Neural crest cell (in vitro differentiated cells): ENCODE measurements around the gene C1QBP. TPM values are rescaled to one million over a fixed set of nuclear protein-coding genes. Genes with fewer than 3 reads are reported as not detected.

ENCODE experiments used
- DNase-seq: peaks from one replicate; pipeline ENCODE4 v3.0.0; 2021; ENCODE audit warnings: low read depth, mixed read lengths, low spot score
- H3K27ac Mint-ChIP-seq: one replicate; pipeline ENCODE4 v1.8.0; 2021; ENCODE audit warnings: mild to moderate bottlenecking, mixed read lengths; ENCODE audit not compliant: unreplicated experiment
- H3K27me3 Mint-ChIP-seq: 2 replicates; pipeline ENCODE4 v1.8.0; 2021; ENCODE audit warnings: low read depth, mild to moderate bottlenecking, mixed read lengths
- H3K36me3 Mint-ChIP-seq: 2 replicates; pipeline ENCODE4 v1.8.0; 2021; ENCODE audit warnings: low read depth, mild to moderate bottlenecking, mixed read lengths
- H3K4me1 Mint-ChIP-seq: 2 replicates; pipeline ENCODE4 v1.8.0; 2021; ENCODE audit warnings: mixed read lengths
- H3K4me3 Mint-ChIP-seq: one replicate; pipeline ENCODE4 v1.8.0; 2021; ENCODE audit warnings: mild to moderate bottlenecking, mixed read lengths
- H3K9me3 Mint-ChIP-seq: 2 replicates; pipeline ENCODE4 v1.8.0; 2021; ENCODE audit warnings: mixed read lengths
- CTCF ChIP-seq: fragments of 200-600 bp; sonication (generic); conservative IDR thresholded peaks from 2 replicates; pipeline ENCODE4 v1.5.0; 2021; ENCODE audit warnings: antibody characterized with exemption, mild to moderate bottlenecking
- total RNA-seq: library from RNA; stranded (reverse); gene quantifications from 2 replicates; pipeline ENCODE4 v1.2.1, GENCODE V29; 2021

C1QBP gene
- total RNA-seq, 1 donor from 2014 or later: 202 TPM

- Mint-ChIP-seq H3K27ac (no peak overlapping the region), H3K36me3 (peaks cover 38% of the 10 kb centered on the region), H3K4me3 (no peak overlapping the region), H3K27me3 (no peaks in the 10 kb centered on the region), H3K4me1 (peaks cover 23% of the 10 kb centered on the region), H3K9me3 (no peaks in the 10 kb centered on the region)
- DNase-seq: no peak
- no peak for TF ChIP-seq CTCF
Observed at GRCh38 chr17:5481451-5481850, 42.5 kb upstream of the C1QBP start.

GRCh38 chr17:5480962-5481361, 42.0 kb upstream of the C1QBP start:
- peaks cover 34% of the 10 kb centered on the region for H3K36me3 Mint-ChIP-seq
- no peaks in the 10 kb centered on the region for H3K9me3 Mint-ChIP-seq
- H3K4me1 Mint-ChIP-seq: peaks cover 19% of the 10 kb centered on the region
- no peak overlapping the region for H3K4me3 Mint-ChIP-seq
- no peak for TF ChIP-seq CTCF
- no peak for DNase-seq
- no peaks in the 10 kb centered on the region for H3K27me3 Mint-ChIP-seq
- H3K27ac Mint-ChIP-seq: no peak overlapping the region

DNA sequence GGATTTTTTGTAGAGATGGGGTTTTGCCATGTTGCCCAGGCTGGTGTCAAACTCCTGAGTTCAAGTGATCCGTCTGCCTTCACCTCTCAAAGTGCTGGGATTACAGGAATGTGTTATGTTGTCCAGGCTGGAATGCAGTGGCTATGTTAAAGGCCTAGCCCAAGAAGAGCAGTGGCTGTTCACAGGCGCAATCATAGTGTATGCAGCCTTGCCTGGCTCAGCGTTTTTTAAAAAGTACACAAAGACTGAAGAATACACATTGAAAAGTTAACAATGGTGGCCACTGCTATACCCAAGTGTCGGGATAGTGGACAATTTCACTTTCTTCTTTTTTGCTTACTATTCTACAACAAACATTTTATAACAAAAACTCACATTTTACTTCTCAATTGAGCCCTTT, 40.0 kb upstream of the C1QBP start:
- Mint-ChIP-seq H3K27me3 (no peaks in the 10 kb centered on the region), H3K9me3 (no peaks in the 10 kb centered on the region), H3K27ac (no peak overlapping the region), H3K4me3 (no peak overlapping the region), H3K4me1 (peaks cover 3% of the 10 kb centered on the region), H3K36me3 (peaks cover 37% of the 10 kb centered on the region)
- DNase-seq: no peak
- TF ChIP-seq CTCF: no peak

DNA sequence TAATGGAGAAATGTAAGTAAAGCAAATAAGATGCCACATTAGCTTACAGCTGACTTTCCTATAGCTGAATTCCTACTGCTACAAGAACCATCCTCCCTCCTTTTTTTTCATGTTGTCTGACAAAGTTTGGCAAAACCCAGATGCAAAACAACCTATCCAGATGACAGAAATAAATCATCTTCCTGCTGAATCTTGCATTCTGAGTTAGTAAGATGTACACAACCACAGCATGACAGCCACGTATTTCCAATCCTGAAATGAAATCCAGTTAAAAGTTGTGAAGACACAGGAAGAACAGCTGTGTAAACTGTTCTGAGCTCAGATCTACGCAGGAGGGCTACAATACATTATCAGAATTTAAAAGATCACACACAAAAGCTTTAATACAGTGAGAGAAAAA, 35.0 kb upstream of the C1QBP start:
- Mint-ChIP-seq H3K36me3 (peaks cover 26% of the 10 kb centered on the region), H3K27ac (no peak overlapping the region), H3K27me3 (no peaks in the 10 kb centered on the region), H3K9me3 (no peaks in the 10 kb centered on the region), H3K4me1 (no peaks in the 10 kb centered on the region), H3K4me3 (no peak overlapping the region)
- no peak for TF ChIP-seq CTCF
- DNase-seq: no peak

DNA sequence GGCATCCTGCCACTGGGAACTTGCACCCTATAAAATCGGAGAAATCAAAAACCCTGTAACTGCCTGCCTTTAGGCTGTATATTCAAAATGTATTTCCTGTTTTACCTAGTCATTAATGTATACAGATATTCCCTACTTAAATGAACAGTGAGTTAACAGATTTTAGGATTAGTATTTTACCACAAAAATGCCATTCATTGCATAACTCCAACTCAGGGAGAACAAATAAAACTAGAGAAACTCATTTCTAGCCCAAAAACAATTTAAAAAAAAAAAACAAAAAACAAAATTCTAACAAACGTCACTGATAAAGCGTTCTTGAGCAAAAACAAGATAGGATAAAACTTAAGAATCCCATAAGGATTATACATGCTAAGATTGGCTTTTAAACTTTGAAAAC, 33.6 kb upstream of the C1QBP start:
- H3K27me3 Mint-ChIP-seq: no peaks in the 10 kb centered on the region
- peaks cover 13% of the 10 kb centered on the region for H3K36me3 Mint-ChIP-seq
- no peak for DNase-seq
- peaks cover 6% of the 10 kb centered on the region for H3K4me1 Mint-ChIP-seq
- no peak overlapping the region for H3K27ac Mint-ChIP-seq
- no peak overlapping the region for H3K4me3 Mint-ChIP-seq
- TF ChIP-seq CTCF: no peak
- no peaks in the 10 kb centered on the region for H3K9me3 Mint-ChIP-seq

GRCh38 chr17:5468075-5468473, 29.1 kb upstream of the C1QBP start:
- DNase-seq: no peak
- H3K9me3 Mint-ChIP-seq: no peaks in the 10 kb centered on the region
- peak overlapping the region; percentile 89 for H3K4me3 Mint-ChIP-seq
- H3K27me3 Mint-ChIP-seq: no peaks in the 10 kb centered on the region
- H3K27ac Mint-ChIP-seq: peak overlapping the region; percentile 10
- TF ChIP-seq CTCF: no peak
- peaks cover 32% of the 10 kb centered on the region for H3K4me1 Mint-ChIP-seq
- no peaks in the 10 kb centered on the region for H3K36me3 Mint-ChIP-seq
